ENCODE data around the gene ZBTB5. TPM values are rescaled to one million over a fixed set of nuclear protein-coding genes. Genes with fewer than 3 reads are reported as not detected.

The ZBTB5 gene
- polyA plus RNA-seq, 2 of the 4 experiments (the other 2 are of a cell fraction): 12.4 to 18.1 TPM

DNA sequence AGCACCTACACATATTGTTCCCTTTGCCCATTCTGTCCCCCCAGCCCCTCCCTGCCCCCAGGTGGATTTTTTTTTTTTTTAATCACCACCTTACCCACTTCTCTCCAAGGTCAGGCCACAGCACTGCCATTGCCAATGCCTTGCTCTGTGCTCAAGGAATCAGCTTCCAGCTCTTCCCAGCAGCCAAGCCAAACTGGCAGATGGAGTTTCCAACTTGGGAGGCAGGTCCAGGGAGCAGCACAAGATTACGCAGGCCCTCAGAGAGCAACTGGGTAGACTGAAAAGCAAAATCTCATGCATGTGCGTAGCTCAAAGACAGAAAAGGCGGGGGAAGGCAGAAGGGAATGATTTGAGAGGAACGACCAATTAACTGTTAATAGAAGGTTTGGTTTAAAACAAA is 27.6 kb downstream of the ZBTB5 start:
- no peaks in the 10 kb centered on the region for H3K9me3 ChIP-seq
- H3K4me3 ChIP-seq: no peak overlapping the region
- ChIA-PET POLR2A (no interaction called here), CTCF (no interaction called here)
- H3K27ac ChIP-seq: no peak overlapping the region
- FAIRE-seq (no peak), DNase-seq (ENCODE audit: low read depth in 1 of 2, low spot score in 1 of 2) (no peak), ATAC-seq (no peak)
- H3K4me2 ChIP-seq: no peak overlapping the region
- WGBS (ENCODE audit: missing lambda C conversion rate): 92% methylated on average over 4 of the region's 4 CpGs
- TF ChIP-seq POLR2A (IDR thresholded peaks at IDR 0.05; ENCODE audit: low read length): no peak
- TF ChIP-seq, protein P1, sequence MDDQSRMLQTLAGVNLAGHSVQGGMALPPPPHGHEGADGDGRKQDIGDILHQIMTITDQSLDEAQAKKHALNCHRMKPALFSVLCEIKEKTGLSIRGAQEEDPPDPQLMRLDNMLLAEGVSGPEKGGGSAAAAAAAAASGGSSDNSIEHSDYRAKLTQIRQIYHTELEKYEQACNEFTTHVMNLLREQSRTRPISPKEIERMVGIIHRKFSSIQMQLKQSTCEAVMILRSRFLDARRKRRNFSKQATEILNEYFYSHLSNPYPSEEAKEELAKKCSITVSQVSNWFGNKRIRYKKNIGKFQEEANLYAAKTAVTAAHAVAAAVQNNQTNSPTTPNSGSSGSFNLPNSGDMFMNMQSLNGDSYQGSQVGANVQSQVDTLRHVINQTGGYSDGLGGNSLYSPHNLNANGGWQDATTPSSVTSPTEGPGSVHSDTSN (IDR thresholded peaks at IDR 0.05): no peak
- TF ChIP-seq CTCF (IDR thresholded peaks at IDR 0.05): no peak
- TF ChIP-seq SREBF2 (IDR thresholded peaks at IDR 0.05): no peak
- TF ChIP-seq, protein P2, sequence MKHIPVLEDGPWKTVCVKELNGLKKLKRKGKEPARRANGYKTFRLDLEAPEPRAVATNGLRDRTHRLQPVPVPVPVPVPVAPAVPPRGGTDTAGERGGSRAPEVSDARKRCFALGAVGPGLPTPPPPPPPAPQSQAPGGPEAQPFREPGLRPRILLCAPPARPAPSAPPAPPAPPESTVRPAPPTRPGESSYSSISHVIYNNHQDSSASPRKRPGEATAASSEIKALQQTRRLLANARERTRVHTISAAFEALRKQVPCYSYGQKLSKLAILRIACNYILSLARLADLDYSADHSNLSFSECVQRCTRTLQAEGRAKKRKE (CRISPR knock-in tag; IDR thresholded peaks at IDR 0.05; ENCODE audit: low read depth): no peak
- no peak for TF ChIP-seq NFE2L2 (conservative IDR thresholded peaks at IDR 0.05; ENCODE audit: low read length)
- TF ChIP-seq TP53 (CRISPR knock-in tag; IDR thresholded peaks at IDR 0.05): no peak
- no peak for TF ChIP-seq MAX (IDR thresholded peaks at IDR 0.05)
- TF ChIP-seq TFCP2L1 (CRISPR knock-in tag; IDR thresholded peaks at IDR 0.05): no peak
- TF ChIP-seq HDAC2 (IDR thresholded peaks at IDR 0.05): no peak
- no peak for TF ChIP-seq ESRRA (IDR thresholded peaks at IDR 0.05; ENCODE audit: borderline replicate concordance, low read length)
- no peak for TF ChIP-seq MYC (IDR thresholded peaks at IDR 0.05; ENCODE audit: borderline replicate concordance, low read length)
- TF ChIP-seq FOSL2 (IDR thresholded peaks at IDR 0.05): no peak
- no peak for TF ChIP-seq FOSL2 (CRISPR knock-in tag; IDR thresholded peaks at IDR 0.05)
- no peak for TF ChIP-seq HEYL (CRISPR knock-in tag; IDR thresholded peaks at IDR 0.05)
- TF ChIP-seq FOXS1 (CRISPR knock-in tag; IDR thresholded peaks at IDR 0.05): no peak
- H3K4me1 ChIP-seq: no peaks in the 10 kb centered on the region

DNA sequence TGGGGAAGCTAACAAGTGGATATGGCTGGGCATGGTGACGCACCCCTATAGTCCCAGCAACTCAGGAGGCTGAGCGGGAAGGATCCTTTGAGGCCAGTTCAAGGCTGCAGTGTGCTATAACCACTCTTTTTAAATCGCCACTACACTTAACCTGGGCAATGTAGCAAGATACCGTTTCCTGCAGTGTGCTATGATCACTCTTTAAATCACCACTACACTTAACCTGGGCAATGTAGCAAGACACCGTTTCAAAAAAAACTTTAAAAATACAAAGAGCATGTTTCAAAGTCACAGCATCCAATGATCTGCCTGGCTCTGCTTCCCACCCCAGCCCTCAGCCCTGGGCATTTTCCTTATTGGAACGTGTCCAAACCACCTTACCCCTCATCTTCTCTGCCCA is 28.2 kb downstream of the ZBTB5 start:
- ATAC-seq (no peak), DNase-seq (ENCODE audit: low read depth in 1 of 2, low spot score in 1 of 2) (no peak), FAIRE-seq (no peak)
- H3K4me1 ChIP-seq: no peaks in the 10 kb centered on the region
- no peak overlapping the region for H3K4me2 ChIP-seq
- no peak overlapping the region for H3K27ac ChIP-seq
- POLR2A ChIA-PET: no interaction called here
- 85% methylated on average over 6 of the region's 6 CpGs for WGBS (ENCODE audit: missing lambda C conversion rate)
- H3K9me3 ChIP-seq: no peaks in the 10 kb centered on the region
- no peak for TF ChIP-seq RAD21 (conservative IDR thresholded peaks at IDR 0.05 in 1 of 2, IDR thresholded peaks at IDR 0.05 in 1 of 2)
- TF ChIP-seq EHF (CRISPR knock-in tag; IDR thresholded peaks at IDR 0.05): no peak
- TF ChIP-seq KDM5A (IDR thresholded peaks at IDR 0.05): no peak
- TF ChIP-seq FOSB (CRISPR knock-in tag; IDR thresholded peaks at IDR 0.05): no peak
- CTCF ChIA-PET: interaction anchor here (0.9 kb wide), 1 partner anchor 10 kb away, joined by 3 read pairs; no protein-coding TSS in a partner anchor
- no peak overlapping the region for H3K4me3 ChIP-seq

DNA sequence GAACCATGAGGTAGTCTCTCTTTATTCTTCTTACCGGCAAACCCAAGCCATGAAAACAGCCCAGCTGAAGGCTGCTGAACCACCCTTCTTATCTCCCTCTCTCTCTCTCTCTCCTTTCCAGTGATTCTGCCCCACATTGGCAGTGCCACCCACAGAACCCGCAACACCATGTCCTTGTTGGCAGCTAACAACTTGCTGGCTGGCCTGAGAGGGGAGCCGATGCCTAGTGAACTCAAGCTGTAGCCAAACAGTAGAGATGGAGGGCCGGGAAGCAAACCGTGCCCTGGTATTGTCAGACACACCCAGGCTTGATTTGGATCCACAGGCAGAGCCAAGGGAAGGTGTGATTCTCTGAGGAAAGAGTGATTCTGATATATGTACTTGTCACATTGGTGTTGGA is 28.7 kb downstream of the ZBTB5 start:
- FAIRE-seq (no peak), DNase-seq (ENCODE audit: low read depth in 1 of 2, low spot score in 1 of 2) (no peak), ATAC-seq (no peak)
- TF ChIP-seq POLR2A (IDR thresholded peaks at IDR 0.05; ENCODE audit: low read length) (no peak), TFCP2L1 (CRISPR knock-in tag; IDR thresholded peaks at IDR 0.05) (no peak), E2F6 (IDR thresholded peaks at IDR 0.05; ENCODE audit: borderline replicate concordance, low read depth) (no peak), RNF2 (IDR thresholded peaks at IDR 0.05; ENCODE audit: borderline replicate concordance, low read depth) (no peak), MAZ (IDR thresholded peaks at IDR 0.05; ENCODE audit: borderline replicate concordance, low read depth, low read length) (no peak), NR3C1 (IDR thresholded peaks at IDR 0.05) (no peak), JUN (IDR thresholded peaks at IDR 0.05) (no peak), FOSL2 (IDR thresholded peaks at IDR 0.05) (no peak), FOSL2 (CRISPR knock-in tag; IDR thresholded peaks at IDR 0.05) (no peak), CHD4 (IDR thresholded peaks at IDR 0.05; ENCODE audit: borderline replicate concordance) (no peak), KDM1A (IDR thresholded peaks at IDR 0.05; ENCODE audit: low read depth) (no peak), ZSCAN20 (CRISPR knock-in tag; IDR thresholded peaks at IDR 0.05) (no peak), CEBPB (IDR thresholded peaks at IDR 0.05) (no peak), SREBF2 (IDR thresholded peaks at IDR 0.05) (no peak), FOXS1 (CRISPR knock-in tag; IDR thresholded peaks at IDR 0.05) (no peak)
- no peak overlapping the region for H3K4me3 ChIP-seq
- H3K27ac ChIP-seq: no peak overlapping the region
- 98% methylated on average over 5 of the region's 5 CpGs for WGBS (ENCODE audit: missing lambda C conversion rate)
- H3K4me1 ChIP-seq: no peaks in the 10 kb centered on the region
- H3K4me2 ChIP-seq: no peak overlapping the region
- POLR2A ChIA-PET: no interaction called here
- H3K9me3 ChIP-seq: no peaks in the 10 kb centered on the region
- CTCF ChIA-PET: interaction anchor here (0.9 to 1.1 kb wide), 2 partner anchors 10 to 16 kb away, joined by 3 read pairs; no protein-coding TSS in a partner anchor

Measured in A549 (cell line).